LNCaP clone FGC (cell line): Measurements from ENCODE around the gene AGFG2.
A peak's percentile ranks its signal among the peaks of the same experiment; 100 is the strongest.

Source experiments
- DNase-seq: peaks from one replicate; pipeline ENCODE4 v3.0.0-alpha.2; 2011; ENCODE audit warnings: low read depth
- H3K4me3 ChIP-seq: 2 replicates; pipeline ENCODE4 v1.5.1; 2011; ENCODE audit warnings: mild to moderate bottlenecking, low read depth, low read length, control low read depth
- CTCF ChIP-seq: IDR thresholded peaks from 2 replicates; pipeline ENCODE4 v1.5.1; 2012; ENCODE audit warnings: mild to moderate bottlenecking; ENCODE audit not compliant: control insufficient read depth, insufficient read depth; ENCODE audit errors: extremely low read depth

The AGFG2 gene

GRCh38 chr7:100538654-100539435, at the start of gene AGFG2:
Gene AGFG2, plus strand, starts transcription at chr7:100539203. Its CDS starts 144 bp downstream, at chr7:100539347.
- peak within 1 kb of the TSS; percentile 70 for H3K4me3 ChIP-seq
- peak; percentile 98 for DNase-seq
- no peak for TF ChIP-seq CTCF

- no peak overlapping the region for H3K4me3 ChIP-seq
- DNase-seq = peak; percentile 48
- TF ChIP-seq CTCF = no peak
Measured at GRCh38 chr7:100489824-100490223, 49.2 kb upstream of the AGFG2 start.

GRCh38 chr7:100490483-100491191, 48.4 kb upstream of the AGFG2 start:
- no peak for DNase-seq
- no peak overlapping the region for H3K4me3 ChIP-seq
- no peak for TF ChIP-seq CTCF

- no peak for DNase-seq
- no peak overlapping the region for H3K4me3 ChIP-seq
- no peak for TF ChIP-seq CTCF
Measured at GRCh38 chr7:100491192-100491578, 47.8 kb upstream of the AGFG2 start.

GRCh38 chr7:100492738-100493475, 46.1 kb upstream of the AGFG2 start:
- no peak for DNase-seq
- no peak for TF ChIP-seq CTCF
- H3K4me3 ChIP-seq = no peak overlapping the region

- no peak overlapping the region for H3K4me3 ChIP-seq
- no peak for DNase-seq
- no peak for TF ChIP-seq CTCF
Measured at GRCh38 chr7:100493476-100494264, 45.3 kb upstream of the AGFG2 start.
